ENCODE measurements around the gene CLEC3B. TPM values are rescaled to one million over a fixed set of nuclear protein-coding genes. Genes with fewer than 3 reads are reported as not detected.

The CLEC3B gene
- total RNA-seq, 2 donors from 2014 or later = 9.6 to 28.9 TPM

DNA sequence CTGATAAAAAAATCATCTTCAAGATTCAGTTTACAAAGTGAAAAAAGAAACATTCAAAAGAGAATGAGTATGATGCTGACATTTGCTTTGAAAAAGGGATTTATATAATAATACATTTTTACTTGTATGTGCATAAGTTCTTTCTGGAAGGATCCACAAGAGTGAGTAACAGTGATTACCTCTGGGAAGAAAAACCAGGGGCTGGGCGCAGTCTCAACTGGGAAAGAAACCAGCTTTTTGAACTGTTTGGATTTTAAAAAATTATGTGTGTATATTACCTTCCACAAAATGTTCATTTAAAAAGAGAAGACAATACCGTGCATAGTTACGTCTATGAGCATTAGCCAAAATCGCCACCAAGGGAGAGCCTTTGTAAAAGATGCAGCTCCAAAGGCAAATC, 1.3 kb downstream of the CLEC3B start:
- no peak overlapping the region for H3K9ac ChIP-seq (ENCODE audit: low read depth in 2 of 2, low read length in 2 of 2)
- H3K27ac ChIP-seq = peak overlapping the region; percentile 32
- H3K27me3 ChIP-seq = no peaks in the 10 kb centered on the region
- no peaks in the 10 kb centered on the region for H3K36me3 ChIP-seq
- intact Hi-C loops (cut with DNase I) = no loop called here
- H3K4me1 ChIP-seq = peaks cover 4% of the 10 kb centered on the region
- no peaks in the 10 kb centered on the region for H3K9me3 ChIP-seq
- no peak overlapping the region for H3K4me3 ChIP-seq
- TF ChIP-seq, protein P1, sequence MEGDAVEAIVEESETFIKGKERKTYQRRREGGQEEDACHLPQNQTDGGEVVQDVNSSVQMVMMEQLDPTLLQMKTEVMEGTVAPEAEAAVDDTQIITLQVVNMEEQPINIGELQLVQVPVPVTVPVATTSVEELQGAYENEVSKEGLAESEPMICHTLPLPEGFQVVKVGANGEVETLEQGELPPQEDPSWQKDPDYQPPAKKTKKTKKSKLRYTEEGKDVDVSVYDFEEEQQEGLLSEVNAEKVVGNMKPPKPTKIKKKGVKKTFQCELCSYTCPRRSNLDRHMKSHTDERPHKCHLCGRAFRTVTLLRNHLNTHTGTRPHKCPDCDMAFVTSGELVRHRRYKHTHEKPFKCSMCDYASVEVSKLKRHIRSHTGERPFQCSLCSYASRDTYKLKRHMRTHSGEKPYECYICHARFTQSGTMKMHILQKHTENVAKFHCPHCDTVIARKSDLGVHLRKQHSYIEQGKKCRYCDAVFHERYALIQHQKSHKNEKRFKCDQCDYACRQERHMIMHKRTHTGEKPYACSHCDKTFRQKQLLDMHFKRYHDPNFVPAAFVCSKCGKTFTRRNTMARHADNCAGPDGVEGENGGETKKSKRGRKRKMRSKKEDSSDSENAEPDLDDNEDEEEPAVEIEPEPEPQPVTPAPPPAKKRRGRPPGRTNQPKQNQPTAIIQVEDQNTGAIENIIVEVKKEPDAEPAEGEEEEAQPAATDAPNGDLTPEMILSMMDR (IDR thresholded peaks at IDR 0.05) = no peak
- DNase-seq = no peak

DNA sequence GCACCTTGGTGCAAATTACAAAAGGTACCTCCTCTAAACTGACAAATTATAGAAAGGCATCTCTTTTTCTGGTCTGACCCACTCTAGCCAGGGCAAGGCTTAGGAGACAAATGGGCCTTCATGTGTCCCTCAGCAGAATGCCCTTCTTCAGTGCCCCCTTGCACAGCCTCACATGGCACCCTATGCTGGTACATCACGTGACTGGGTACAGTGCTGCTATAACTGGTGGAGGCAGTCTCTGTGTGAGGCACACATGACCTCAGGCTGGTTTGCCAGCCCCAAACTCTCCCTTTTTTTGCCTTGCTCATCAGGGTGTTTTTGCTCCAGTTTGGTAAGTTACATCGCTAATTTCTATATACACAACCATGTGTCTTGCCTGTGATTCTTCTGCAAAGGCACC, 3.1 kb downstream of the CLEC3B start:
- DNase-seq = no peak
- Histone ChIP-seq H3K27ac (no peak overlapping the region), H3K4me1 (peaks cover 4% of the 10 kb centered on the region), H3K36me3 (no peaks in the 10 kb centered on the region), H3K27me3 (no peaks in the 10 kb centered on the region), H3K4me3 (no peak overlapping the region), H3K9me3 (no peaks in the 10 kb centered on the region), H3K9ac (ENCODE audit: low read depth in 2 of 2, low read length in 2 of 2) (no peak overlapping the region)
- intact Hi-C loops (cut with DNase I) = no loop called here
- TF ChIP-seq, protein P1 (IDR thresholded peaks at IDR 0.05) = no peak

DNA sequence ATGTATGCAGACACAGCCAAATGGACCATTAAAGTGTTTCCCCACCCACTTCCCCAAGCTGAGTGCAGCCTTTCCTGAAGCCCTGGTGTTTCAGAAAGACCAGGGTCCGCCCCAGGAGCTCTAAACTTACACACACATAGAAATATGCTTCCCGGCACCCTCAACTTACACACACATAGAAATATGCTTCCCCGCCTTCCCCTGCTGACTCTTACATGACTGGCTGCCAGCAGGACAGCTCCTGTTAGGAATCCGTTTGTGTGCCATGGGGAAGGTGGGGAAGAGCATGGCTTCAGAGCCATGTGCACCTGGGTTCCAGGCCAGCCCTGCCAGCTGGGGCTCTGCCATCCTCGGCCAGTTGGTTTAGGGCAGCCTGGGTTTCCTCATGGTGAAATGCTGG, 3.6 kb downstream of the CLEC3B start:
- Histone ChIP-seq H3K9me3 (no peaks in the 10 kb centered on the region), H3K9ac (ENCODE audit: low read depth in 2 of 2, low read length in 2 of 2) (no peak overlapping the region), H3K36me3 (no peaks in the 10 kb centered on the region), H3K4me3 (no peak overlapping the region), H3K27ac (no peak overlapping the region), H3K27me3 (no peaks in the 10 kb centered on the region), H3K4me1 (peaks cover 8% of the 10 kb centered on the region)
- no peak for DNase-seq
- TF ChIP-seq, protein P1 (IDR thresholded peaks at IDR 0.05) = no peak
- intact Hi-C loops (cut with DNase I) = loop anchor here (10.0 kb wide), 2 partner anchors 495 to 625 kb away; no protein-coding TSS in a partner anchor

DNA sequence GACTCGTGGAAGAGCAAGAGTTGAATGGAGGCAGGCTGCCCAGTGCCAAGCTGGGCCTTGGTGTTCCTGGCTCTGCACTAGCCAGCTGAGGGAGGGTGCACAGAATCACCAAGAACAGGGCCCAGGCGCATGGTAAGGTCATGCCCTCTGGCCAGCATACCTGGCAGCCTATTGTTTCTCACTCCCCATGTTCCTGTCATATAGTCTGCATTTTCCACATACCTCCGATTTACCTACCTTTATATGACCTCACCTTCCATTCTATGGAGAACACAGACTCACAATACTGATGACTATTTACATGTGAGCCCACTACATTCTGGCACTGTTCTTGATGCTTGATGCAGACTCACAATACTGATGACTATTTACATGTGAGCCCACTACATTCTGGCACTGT, 5.4 kb downstream of the CLEC3B start:
- H3K27me3 ChIP-seq = no peaks in the 10 kb centered on the region
- peaks cover 8% of the 10 kb centered on the region for H3K4me1 ChIP-seq
- H3K9me3 ChIP-seq = no peaks in the 10 kb centered on the region
- no peak overlapping the region for H3K27ac ChIP-seq
- no peak for DNase-seq
- H3K4me3 ChIP-seq = no peak overlapping the region
- intact Hi-C loops (cut with DNase I) = loop anchor here (10.0 kb wide), 2 partner anchors 497 to 623 kb away; no protein-coding TSS in a partner anchor
- H3K36me3 ChIP-seq = no peaks in the 10 kb centered on the region
- TF ChIP-seq, protein P1 (IDR thresholded peaks at IDR 0.05) = no peak
- no peak overlapping the region for H3K9ac ChIP-seq (ENCODE audit: low read depth in 2 of 2, low read length in 2 of 2)

DNA sequence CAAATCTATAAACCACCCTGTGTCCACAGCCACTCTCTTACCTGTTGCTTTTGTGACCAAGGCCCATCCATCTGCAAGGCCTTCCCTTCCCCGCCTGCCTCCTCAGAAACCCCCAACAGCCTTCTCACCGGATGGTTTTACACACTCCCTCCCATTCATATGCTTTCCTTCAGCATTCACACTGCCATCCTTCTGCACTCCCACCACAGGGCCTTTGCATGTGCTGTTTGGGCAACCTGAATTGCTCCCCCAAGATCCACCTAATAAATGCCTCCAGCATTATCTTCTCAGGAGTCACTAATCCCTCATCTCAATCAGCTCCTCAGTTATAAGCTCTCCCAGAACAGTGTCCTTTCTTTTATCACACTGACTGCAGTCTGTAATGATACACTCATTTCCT, 6.0 kb downstream of the CLEC3B start:
- Histone ChIP-seq H3K36me3 (no peaks in the 10 kb centered on the region), H3K4me3 (no peak overlapping the region), H3K27ac (no peak overlapping the region), H3K9me3 (no peaks in the 10 kb centered on the region), H3K9ac (ENCODE audit: low read depth in 2 of 2, low read length in 2 of 2) (no peak overlapping the region), H3K4me1 (peaks cover 8% of the 10 kb centered on the region), H3K27me3 (no peaks in the 10 kb centered on the region)
- TF ChIP-seq, protein P1 (IDR thresholded peaks at IDR 0.05) = no peak
- intact Hi-C loops (cut with DNase I) = loop anchor here (10.0 kb wide), 2 partner anchors 497 to 623 kb away; no protein-coding TSS in a partner anchor
- DNase-seq = no peak
